HepG2 (cell line): Measurements from ENCODE around the gene ZNF582. TPM values are rescaled to one million over a fixed set of nuclear protein-coding genes. Genes with fewer than 3 reads are reported as not detected.

Experiments used
- ATAC-seq: fragments of 200-7000 bp; cut with Tn5 transposase; 3 replicates; pipeline ENCODE4 v1.9.1; 2020; ENCODE audit warnings: mild to moderate bottlenecking, moderate library complexity
- BruUV-seq: library from RNA; stranded (reverse); fragments of 400-500 nt; replicated peaks from 2 replicates; lab custom pipeline; 2021; lab: Mats Ljungman, UMichigan
- CTCF ChIA-PET: fragments of 300-600 bp; formaldehyde crosslinking; extraction: SDS; loops from one replicate; lab custom pipeline; 2021; ENCODE audit warnings: low total read pairs, inconsistent platforms, low intra/inter-chr PET ratio; lab: Yijun Ruan, JAX
- POLR2A ChIA-PET: fragments of 350-600 bp; sonication (Branson Sonifier 250); formaldehyde crosslinking; loops from one replicate; lab custom pipeline; 2020; ENCODE audit warnings: antibody characterized with exemption, inconsistent platforms; lab: Yijun Ruan, JAX
- DNase-seq: peaks from one replicate; pipeline ENCODE4 v3.0.0-alpha.2; 2015; ENCODE audit warnings: low spot score
- FAIRE-seq: peaks from 3 replicates; lab custom pipeline; 2011; peaks lifted over from hg19 to GRCh38; lab: Jason Lieb, UNC
- H2AFZ ChIP-seq: one replicate; pipeline ENCODE4 v1.6.1; 2011; ENCODE audit warnings: low read length, inconsistent platforms
- H3K27ac ChIP-seq: fragments of 300-600 bp; 3 replicates; pipeline ENCODE4 v1.8.0; 2011; ENCODE audit warnings: mixed run types, mild to moderate bottlenecking, mixed read lengths, low read length, inconsistent platforms; ENCODE audit not compliant: insufficient read depth; ENCODE audit errors: extremely low read length
- H3K27me3 ChIP-seq, 2 experiments: fragments of 200-600 bp in 1 of 2; 2 replicates in 1 of 2; 3 replicates in 1 of 2; pipeline versions ENCODE4 v1.6.0 to v1.8.0; 2011; ENCODE audit warnings: low read length in 2 of 2, mild to moderate bottlenecking in 2 of 2, moderate library complexity in 2 of 2, inconsistent platforms in 1 of 2; ENCODE audit not compliant: insufficient read depth in 2 of 2, control insufficient read depth in 1 of 2
- H3K36me3 ChIP-seq, 2 experiments: fragments of 200-600 bp in 1 of 2; replicated peaks in 1 of 2; 2 replicates in 1 of 2; 3 replicates in 1 of 2; pipeline versions ENCODE4 v1.5.1 to v1.8.0; 2011; ENCODE audit warnings: low read length in 2 of 2, inconsistent platforms in 1 of 2; ENCODE audit not compliant: insufficient read depth in 2 of 2, control insufficient read depth in 1 of 2
- H3K4me1 ChIP-seq: 2 replicates; pipeline ENCODE4 v1.5.1; 2012; ENCODE audit warnings: low read length, inconsistent platforms; ENCODE audit not compliant: insufficient read depth
- H3K4me2 ChIP-seq: 2 replicates; pipeline ENCODE4 v1.6.0; 2011; ENCODE audit warnings: low read depth, low read length, inconsistent platforms
- H3K4me3 ChIP-seq, 3 experiments: fragments of 200-600 bp in 1 of 3; sonication (generic), shearing (Covaris generic) in 1 of 3; replicated peaks in 1 of 3; 2 replicates each; pipeline ENCODE4 v1.5.1; 2011 to 2016; ENCODE audit warnings: low read length in 3 of 3, inconsistent platforms in 2 of 3, low read depth in 2 of 3, mild to moderate bottlenecking in 2 of 3, control low read depth in 1 of 3, mixed read lengths in 1 of 3; ENCODE audit not compliant: insufficient read depth in 1 of 3
- H3K79me2 ChIP-seq: one replicate; pipeline ENCODE4 v1.6.1; 2011; ENCODE audit warnings: low read length, inconsistent platforms; ENCODE audit not compliant: insufficient read depth
- H3K9ac ChIP-seq: 2 replicates; pipeline ENCODE4 v1.6.0; 2011; ENCODE audit warnings: mild to moderate bottlenecking, low read depth, low read length, inconsistent platforms; ENCODE audit not compliant: insufficient read depth
- H3K9me3 ChIP-seq: 2 replicates; pipeline ENCODE4 v1.5.1; 2012; ENCODE audit warnings: mild to moderate bottlenecking, low read length
- H4K20me1 ChIP-seq: 2 replicates; pipeline ENCODE4 v1.6.0; 2011; ENCODE audit warnings: inconsistent platforms, mild to moderate bottlenecking, low read length, moderate library complexity; ENCODE audit not compliant: insufficient read depth
- FOXP4 ChIP-seq: sonication (generic); formaldehyde crosslinking; IDR thresholded peaks from 2 replicates; pipeline ENCODE4 v1.4.0; 2020; ENCODE audit warnings: missing genetic modification reagents
- ISX ChIP-seq: sonication (generic); formaldehyde crosslinking; conservative IDR thresholded peaks from 2 replicates; pipeline ENCODE4 v1.5.0; 2020; ENCODE audit warnings: missing genetic modification reagents
- KLF13 ChIP-seq: sonication (generic); formaldehyde crosslinking; IDR thresholded peaks from 2 replicates; pipeline ENCODE4 v1.4.0; 2020; ENCODE audit warnings: mild to moderate bottlenecking, missing genetic modification reagents
- MAFF ChIP-seq: IDR thresholded peaks from 2 replicates; pipeline ENCODE4 v1.6.1; 2011; ENCODE audit warnings: low read depth, low read length, improper control_type of control experiment
- MAFK ChIP-seq, 2 experiments: IDR thresholded peaks in 1 of 2; conservative IDR thresholded peaks in 1 of 2; 2 replicates each; pipeline ENCODE4 v1.6.1; 2011; ENCODE audit warnings: improper control_type of control experiment in 2 of 2, low read length in 2 of 2
- MATR3 ChIP-seq: sonication (generic); formaldehyde crosslinking; IDR thresholded peaks from 2 replicates; pipeline ENCODE4 v1.4.0; 2020; ENCODE audit warnings: missing genetic modification reagents
- NFE2 ChIP-seq: sonication (generic); formaldehyde crosslinking; IDR thresholded peaks from 2 replicates; pipeline ENCODE4 v1.4.0; 2020; ENCODE audit warnings: missing genetic modification reagents
- NKX3-1 ChIP-seq: sonication (generic); formaldehyde crosslinking; IDR thresholded peaks from 2 replicates; pipeline ENCODE4 v1.5.0; 2020; ENCODE audit warnings: missing genetic modification reagents
- POGZ ChIP-seq: sonication (generic); formaldehyde crosslinking; IDR thresholded peaks from 2 replicates; pipeline ENCODE4 v1.4.0; 2020; ENCODE audit warnings: mild to moderate bottlenecking, missing genetic modification reagents
- RBM22 ChIP-seq: fragments of 200-400 bp; formaldehyde crosslinking; optimal IDR thresholded peaks from 2 replicates; pipeline ENCODE3; 2017; ENCODE audit warnings: mild to moderate bottlenecking, low read length, moderate library complexity
- SSRP1 ChIP-seq: IDR thresholded peaks from 2 replicates; pipeline ENCODE4 v1.6.1; 2016; ENCODE audit warnings: control low read depth
- STAT5B ChIP-seq: sonication (generic); formaldehyde crosslinking; IDR thresholded peaks from 2 replicates; pipeline ENCODE4 v1.4.0; 2020; ENCODE audit warnings: missing genetic modification reagents
- TOPORS ChIP-seq: sonication (generic); formaldehyde crosslinking; IDR thresholded peaks from 2 replicates; pipeline ENCODE4 v1.8.0; 2023; ENCODE audit warnings: mild to moderate bottlenecking, missing genetic modification reagents
- ZBTB44 ChIP-seq: sonication (generic); formaldehyde crosslinking; IDR thresholded peaks from 2 replicates; pipeline ENCODE4 v1.4.0; 2020; ENCODE audit warnings: missing genetic modification reagents
- ZNF205 ChIP-seq: IDR thresholded peaks from 2 replicates; pipeline ENCODE4 v1.6.1; 2018; ENCODE audit warnings: missing biosample characterization, missing genetic modification reagents
- ZNF207 ChIP-seq: fragments of 450-650 bp; IDR thresholded peaks from 2 replicates; pipeline ENCODE4 v1.6.1; 2016; ENCODE audit warnings: antibody characterized with exemption, borderline replicate concordance
- ZNF570 ChIP-seq: sonication (generic); formaldehyde crosslinking; IDR thresholded peaks from 2 replicates; pipeline ENCODE4 v1.4.0; 2020; ENCODE audit warnings: mild to moderate bottlenecking, missing genetic modification reagents, borderline replicate concordance
- ZSCAN20 ChIP-seq: sonication (generic); formaldehyde crosslinking; IDR thresholded peaks from 2 replicates; pipeline ENCODE4 v1.4.0; 2020; ENCODE audit warnings: missing genetic modification reagents, mild to moderate bottlenecking, borderline replicate concordance
- ZXDC ChIP-seq: sonication (generic); formaldehyde crosslinking; IDR thresholded peaks from 2 replicates; pipeline ENCODE4 v1.5.0; 2020; ENCODE audit warnings: mild to moderate bottlenecking, missing genetic modification reagents
- WGBS: methylation state at CpG from one replicate; pipeline ENCODE4 v1.1.6; 2017; ENCODE audit warnings: low lambda C conversion rate; 5-methylcytosine and 5-hydroxymethylcytosine counted together
- in situ Hi-C: cut with HindIII; loops from 2 replicates; pipeline ENCODE4 v1.10.0; 2017; ENCODE audit warnings: low pct_unique_long_range_greater_than_20kb; ENCODE audit not compliant: extremely low pct_ligation_motif_present
- intact Hi-C: fragments of 100-400 bp; cut with micrococcal nuclease; formaldehyde crosslinking; loops from one replicate; pipeline ENCODE4 v1.10.0; 2022; ENCODE audit not compliant: unreplicated experiment
- polyA plus RNA-seq, 8 experiments: library from polyadenylated mRNA; depleted of rRNA in 3 of 8; stranded (reverse) in 7 of 8; unstranded in 1 of 8; fragments of >200 nt; fragmentation: Illumina TruSeq in 4 of 8; extraction: Trizol in 4 of 8; gene quantifications; 2 replicates each; pipeline versions ENCODE4 v1.2.1 to v1.2.3, GENCODE V29; 2011 to 2016; ENCODE audit warnings: low read depth in 4 of 8, missing spikeins in 1 of 8, mixed read lengths in 1 of 8; ENCODE audit not compliant: insufficient read depth in 1 of 8
- total RNA-seq, 5 experiments: library from RNA; depleted of rRNA; stranded (reverse); fragments of >200 nt; fragmentation: Illumina TruSeq; extraction: Trizol; gene quantifications; 2 replicates each; pipeline ENCODE4 v1.2.3, GENCODE V29; 2016; ENCODE audit warnings: low read depth in 1 of 5

Gene ZNF582
- total and polyA plus RNA-seq, 2 of the 13 experiments (the other 11 are each of a cell fraction or from before 2014, with no cell fraction given), result 0.83 to 1.6 TPM

- TF ChIP-seq TOPORS (no peak), STAT5B (CRISPR knock-in tag) (no peak), ZBTB44 (CRISPR knock-in tag) (no peak), ZXDC (CRISPR knock-in tag) (no peak), SSRP1 (no peak), ZNF207 (no peak)
- TF ChIP-seq, all 625 proteins: peak for 0
Measured at GRCh38 chr19:56377105-56377924, 16.0 kb downstream of the ZNF582 start (continued).

- H4K20me1 ChIP-seq, result no peaks in the 10 kb centered on the region
- in situ Hi-C loops (no loop called here), intact Hi-C loops (no loop called here)
- FAIRE-seq (no peak), ATAC-seq (no peak), DNase-seq (no peak)
- ChIA-PET CTCF (no interaction called here), POLR2A (no interaction called here)
- 58% methylated on average over 1 of the region's 1 CpG for WGBS
- peaks cover 10 to 38% of the 10 kb centered on the region in 2 experiments for H3K36me3 ChIP-seq
- no TSS peak for BruUV-seq
- H3K27me3 ChIP-seq, result no peaks in the 10 kb centered on the region
- no peak overlapping the region for H3K9ac ChIP-seq
- no peak overlapping the region for H3K27ac ChIP-seq
- H3K4me3 ChIP-seq, result no peak overlapping the region
- H3K4me2 ChIP-seq, result no peak overlapping the region
- H2AFZ ChIP-seq, result no peak overlapping the region
- H3K79me2 ChIP-seq, result peaks cover 12% of the 10 kb centered on the region
- H3K9me3 ChIP-seq, result peaks cover 45% of the 10 kb centered on the region
- H3K4me1 ChIP-seq, result 0 out of 2 replicates have a peak, but pooled peaks cover 10% of the 10 kb centered on the region
- TF ChIP-seq NKX3-1 (CRISPR knock-in tag) (no peak), RBM22 (no peak), MAFF (no peak), MATR3 (CRISPR knock-in tag) (no peak), MAFK (conservative IDR thresholded peaks at IDR 0.05 in 1 of 2, IDR thresholded peaks at IDR 0.05 in 1 of 2; ENCODE audit: low read length in 2 of 2) (no peak), ZNF205 (CRISPR knock-in tag) (no peak), KLF13 (no peak), NFE2 (CRISPR knock-in tag) (no peak), POGZ (no peak), FOXP4 (CRISPR knock-in tag) (no peak), ISX (CRISPR knock-in tag) (no peak), ZSCAN20 (CRISPR knock-in tag) (no peak), ZNF570 (no peak)
Measured at GRCh38 chr19:56372281-56372680, 21.1 kb downstream of the ZNF582 start.
